HL-60 (cell line): Measurements from ENCODE around the gene LRRC3.

Experiments used
- DNase-seq, 2 experiments: peaks; one replicate each; pipeline ENCODE4 v3.0.0-alpha.2; 2010 to 2020; ENCODE audit warnings: low read depth in 1 of 2, low spot score in 1 of 2
- H3K27ac ChIP-seq: fragments of 250-450 bp; sonication (Bioruptor Pico); replicated peaks from 2 replicates; pipeline ENCODE4 v1.5.1; 2020; ENCODE audit warnings: mild to moderate bottlenecking, moderate library complexity
- H3K27me3 ChIP-seq: fragments of 250-450 bp; sonication (Bioruptor Pico); 2 replicates; pipeline ENCODE4 v1.5.1; 2021; ENCODE audit warnings: mild to moderate bottlenecking, moderate library complexity; ENCODE audit not compliant: insufficient read depth, poor library complexity, severe bottlenecking
- H3K4me3 ChIP-seq: replicated peaks from 2 replicates; pipeline ENCODE4 v1.5.1; 2011; ENCODE audit warnings: mild to moderate bottlenecking, control low read depth, low read length; ENCODE audit not compliant: insufficient read depth
- GABPA ChIP-seq: IDR thresholded peaks from 2 replicates; pipeline ENCODE4 v1.6.1; 2012; ENCODE audit warnings: low read depth
- POLR2AphosphoS5 ChIP-seq: IDR thresholded peaks from 2 replicates; pipeline ENCODE4 v1.6.1; 2012; ENCODE audit warnings: low read depth
- REST ChIP-seq: IDR thresholded peaks from 2 replicates; pipeline ENCODE4 v1.6.1; 2012; ENCODE audit warnings: low read depth; ENCODE audit not compliant: insufficient replicate concordance
- SPI1 ChIP-seq: IDR thresholded peaks from 2 replicates; pipeline ENCODE4 v1.6.1; 2012; ENCODE audit warnings: low read depth, mild to moderate bottlenecking, borderline replicate concordance
- TF ChIP-seq, protein P1 (sequence below): IDR thresholded peaks from one replicate; pipeline ENCODE4 v1.5.1; 2011; ENCODE audit warnings: low read length, control low read depth, inconsistent platforms; ENCODE audit not compliant: insufficient read depth

Gene LRRC3

GRCh38 chr21:44436958-44437357 is 18.4 kb upstream of the LRRC3 start:
- H3K27ac ChIP-seq: no peak overlapping the region
- TF ChIP-seq GABPA: no peak
- TF ChIP-seq SPI1: no peak
- no peak for TF ChIP-seq REST
- TF ChIP-seq, protein P1, sequence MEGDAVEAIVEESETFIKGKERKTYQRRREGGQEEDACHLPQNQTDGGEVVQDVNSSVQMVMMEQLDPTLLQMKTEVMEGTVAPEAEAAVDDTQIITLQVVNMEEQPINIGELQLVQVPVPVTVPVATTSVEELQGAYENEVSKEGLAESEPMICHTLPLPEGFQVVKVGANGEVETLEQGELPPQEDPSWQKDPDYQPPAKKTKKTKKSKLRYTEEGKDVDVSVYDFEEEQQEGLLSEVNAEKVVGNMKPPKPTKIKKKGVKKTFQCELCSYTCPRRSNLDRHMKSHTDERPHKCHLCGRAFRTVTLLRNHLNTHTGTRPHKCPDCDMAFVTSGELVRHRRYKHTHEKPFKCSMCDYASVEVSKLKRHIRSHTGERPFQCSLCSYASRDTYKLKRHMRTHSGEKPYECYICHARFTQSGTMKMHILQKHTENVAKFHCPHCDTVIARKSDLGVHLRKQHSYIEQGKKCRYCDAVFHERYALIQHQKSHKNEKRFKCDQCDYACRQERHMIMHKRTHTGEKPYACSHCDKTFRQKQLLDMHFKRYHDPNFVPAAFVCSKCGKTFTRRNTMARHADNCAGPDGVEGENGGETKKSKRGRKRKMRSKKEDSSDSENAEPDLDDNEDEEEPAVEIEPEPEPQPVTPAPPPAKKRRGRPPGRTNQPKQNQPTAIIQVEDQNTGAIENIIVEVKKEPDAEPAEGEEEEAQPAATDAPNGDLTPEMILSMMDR: no peak
- TF ChIP-seq POLR2AphosphoS5: no peak
- no peak overlapping the region for H3K4me3 ChIP-seq
- no peak for DNase-seq
- no peaks in the 10 kb centered on the region for H3K27me3 ChIP-seq

DNA sequence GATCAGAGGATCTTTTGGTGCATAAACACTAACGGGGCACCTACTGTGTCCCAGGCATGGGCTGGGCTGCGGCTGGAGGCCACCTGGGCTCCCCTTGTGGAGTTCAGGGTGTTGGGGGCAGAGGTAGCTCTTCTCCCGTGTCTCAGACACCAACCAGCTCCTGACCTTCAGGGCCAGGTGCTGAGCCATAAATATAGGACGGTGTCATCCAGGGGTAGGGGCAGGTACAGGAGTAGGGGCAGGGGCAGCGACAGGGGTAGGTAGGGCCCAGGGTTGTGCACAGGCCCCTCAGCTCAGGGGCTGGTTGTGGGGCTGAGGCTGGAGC is 18.0 kb upstream of the LRRC3 start:
- DNase-seq: no peak
- Histone ChIP-seq H3K4me3 (no peak overlapping the region), H3K27me3 (no peaks in the 10 kb centered on the region), H3K27ac (no peak overlapping the region)
- TF ChIP-seq POLR2AphosphoS5 (no peak), SPI1 (no peak), REST (no peak), GABPA (no peak)
- TF ChIP-seq, protein P1: no peak

DNA sequence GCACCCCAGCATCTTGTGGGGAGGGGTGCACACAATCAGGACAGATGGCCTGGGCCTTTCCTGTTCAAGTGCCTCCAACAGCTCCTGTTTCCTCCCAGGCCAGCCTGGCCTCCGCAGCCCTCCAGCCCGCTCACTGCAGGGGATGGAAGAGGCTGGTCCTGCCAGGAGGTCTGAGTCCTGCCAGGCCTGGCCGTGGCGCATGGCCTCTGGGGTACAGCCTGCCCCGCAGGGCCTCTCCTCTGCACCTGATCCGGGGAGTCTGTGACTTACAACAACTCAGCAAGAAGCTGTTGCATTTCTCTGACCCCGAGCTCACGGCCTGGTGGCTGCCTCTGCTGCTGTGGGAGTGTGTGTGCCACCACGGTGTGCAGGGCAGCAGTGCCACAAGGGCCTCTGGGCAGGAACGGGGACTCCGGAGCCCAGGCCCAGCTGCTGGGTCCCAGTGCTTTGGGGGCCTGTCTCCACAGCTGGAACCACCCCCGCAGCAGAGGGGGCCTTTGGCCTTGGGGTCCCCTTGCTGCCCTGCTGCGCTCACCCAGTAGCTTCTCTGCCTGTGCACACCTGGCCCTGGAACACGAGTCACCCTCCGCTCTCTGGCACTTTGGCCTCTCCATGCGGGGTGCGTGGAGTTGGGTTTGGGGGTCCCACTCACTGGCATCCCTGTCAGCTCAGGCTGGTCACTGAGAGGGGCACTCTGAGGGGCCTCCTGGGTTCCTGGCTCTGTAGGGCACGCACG is 17.4 kb upstream of the LRRC3 start:
- Histone ChIP-seq H3K4me3 (no peak overlapping the region), H3K27ac (no peak overlapping the region), H3K27me3 (no peaks in the 10 kb centered on the region)
- no peak for TF ChIP-seq GABPA
- TF ChIP-seq SPI1: no peak
- TF ChIP-seq, protein P1: no peak
- no peak for TF ChIP-seq POLR2AphosphoS5
- TF ChIP-seq REST: no peak
- no peak for DNase-seq
